Measurements from ENCODE around the gene GJA9. TPM values are rescaled to one million over a fixed set of nuclear protein-coding genes. Genes with fewer than 3 reads are reported as not detected.

The GJA9 gene
- total RNA-seq (ENCODE audit: low replicate concordance), result 0.12 TPM in 1 of 2 replicates, not detected in the other

GRCh38 chr1:38881487-38881886, at the start of gene GJA9:
GJA9 (minus strand) TSS chr1:38881587; CDS start chr1:38876098, 5,489 bp downstream.

DNA sequence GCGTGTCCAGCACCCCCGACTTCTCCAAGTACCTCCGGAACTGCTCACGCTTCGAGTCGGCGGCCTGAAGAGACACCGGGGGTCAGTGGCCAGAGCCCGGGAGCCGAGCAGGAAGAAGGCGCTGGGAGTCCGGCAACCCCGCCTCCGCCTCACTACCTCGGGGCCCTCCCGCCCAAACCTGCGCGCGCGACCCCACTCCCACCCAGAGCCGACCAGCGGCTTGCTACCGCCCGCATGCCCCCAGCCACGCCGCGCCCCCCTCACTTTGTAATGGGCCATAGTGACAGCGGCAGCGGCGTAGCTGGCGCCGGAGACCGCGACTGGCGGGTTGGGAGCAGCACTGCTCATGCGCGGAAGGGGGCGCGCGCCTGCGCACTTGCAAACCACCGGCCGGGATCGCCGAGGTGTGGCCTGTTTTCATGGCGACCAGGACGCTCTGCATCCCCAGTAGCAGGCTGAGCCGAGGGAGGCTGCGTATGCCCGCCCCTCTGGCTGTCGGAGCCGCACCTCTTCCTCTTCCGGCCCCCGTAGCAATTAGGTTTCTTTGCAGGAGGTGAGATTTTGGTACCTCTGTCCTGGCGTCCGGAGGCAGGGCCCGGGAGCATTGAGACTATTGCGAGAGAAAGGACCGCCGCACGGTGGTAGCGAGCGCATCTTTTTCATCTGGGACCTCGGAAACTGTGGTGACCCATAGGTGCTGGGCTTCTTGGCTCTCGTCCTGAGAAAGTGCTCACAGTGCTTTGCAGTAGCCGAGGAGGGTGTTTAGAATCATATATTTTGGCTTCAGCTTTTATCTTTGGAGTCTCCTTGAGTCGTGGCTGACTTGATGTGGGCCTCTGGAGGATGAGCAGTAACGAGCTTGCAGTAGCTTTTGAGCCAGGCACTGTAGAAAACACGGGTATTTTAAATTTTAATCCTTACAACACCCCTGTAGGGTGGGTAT, 8.1 kb downstream of the GJA9 start, which contains the start of gene MYCBP:
MYCBP (minus strand) TSS at position 322 of the 943 bp plus-strand sequence; CDS start at position 279, 43 bp downstream.

DNA sequence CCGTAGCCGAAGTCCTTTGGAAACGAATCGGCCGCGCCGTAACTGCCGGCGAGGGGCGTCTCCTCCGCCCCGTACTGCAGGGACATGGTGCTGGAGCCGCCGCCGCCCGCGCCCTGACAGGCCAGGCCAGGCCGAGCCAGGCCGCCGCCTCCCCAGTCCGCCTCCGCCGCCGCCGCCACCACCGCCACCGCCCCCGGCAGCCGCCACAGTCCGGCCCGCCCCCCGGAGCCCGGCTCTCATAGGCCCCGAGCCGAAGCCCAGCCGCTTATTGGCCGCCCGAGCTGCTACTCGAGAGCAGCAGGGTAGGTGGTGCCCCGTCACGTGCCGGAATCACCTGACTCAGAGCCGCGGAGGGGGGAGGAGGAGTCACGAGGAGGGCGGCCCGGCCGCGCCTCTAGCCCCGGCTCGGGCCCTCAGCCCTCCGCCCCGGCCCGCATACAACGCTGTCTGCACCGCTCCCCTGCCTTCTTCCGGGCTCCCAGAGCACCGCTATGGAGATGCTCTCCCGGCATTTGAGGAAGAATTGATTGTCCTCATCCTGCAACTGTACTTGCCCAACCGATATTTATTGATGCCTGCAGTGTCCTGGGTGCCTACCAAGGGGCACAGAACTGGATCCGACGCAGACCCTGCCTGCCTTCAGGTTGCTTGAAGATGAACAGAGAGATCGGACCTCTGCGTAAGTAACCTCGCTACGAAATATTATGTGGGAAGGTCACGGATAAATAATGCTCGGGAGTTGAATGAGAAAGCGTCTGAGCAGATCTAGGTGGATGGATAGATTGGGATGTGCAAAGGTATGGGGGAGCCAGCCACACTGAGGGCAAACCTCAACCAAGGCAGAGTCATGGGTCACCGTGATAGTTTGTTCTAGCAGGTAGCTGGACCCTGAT, 21.6 kb downstream of the GJA9 start, which contains the start of gene RRAGC:
RRAGC (minus strand) TSS at position 212 of the 893 bp plus-strand sequence; CDS start at position 86, 126 bp downstream.

Other genes starting within 250 kb of the GJA9 start
- gene RRAGC, start 21.8 kb downstream of the GJA9 start, total RNA-seq (ENCODE audit: low replicate concordance), result 14.6 and 17.0 TPM in 2 replicates
- gene MYCBP, start 8.2 kb downstream of the GJA9 start, total RNA-seq (ENCODE audit: low replicate concordance), result 2.0 and 6.3 TPM in 2 replicates
- 0.59 and 0.60 TPM in 2 replicates for gene RHBDL2, start 60.2 kb upstream of the GJA9 start, total RNA-seq (ENCODE audit: low replicate concordance)
- gene AKIRIN1, start 109.7 kb upstream of the GJA9 start, total RNA-seq (ENCODE audit: low replicate concordance), result 16.1 and 29.7 TPM in 2 replicates
- 777 and 1,203 TPM in 2 replicates for gene NDUFS5, start 144.8 kb upstream of the GJA9 start, total RNA-seq (ENCODE audit: low replicate concordance)

All from smooth muscle cell of the coronary artery (primary cell).